GM21723 (cell line): ENCODE data around the gene AMMECR1.
"Not testable (repeated sequence)": the region's sequence is repeated elsewhere in the genome, so short reads cannot be mapped to it uniquely, and the experiment has no call there.

ENCODE experiments used
- ATAC-seq: cut with Tn5 transposase; IDR thresholded peaks from one replicate; pipeline ENCODE4 v1.9.1; 2021; ENCODE audit warnings: mild to moderate bottlenecking, moderate library complexity; ENCODE audit not compliant: unreplicated experiment

Gene AMMECR1

GRCh38 chrX:110317820-110318663 lies at the start of gene AMMECR1:
AMMECR1 (minus strand) TSS chrX:110318085; CDS start chrX:110318071, 14 bp downstream.
- peak; percentile 77 for ATAC-seq

DNA sequence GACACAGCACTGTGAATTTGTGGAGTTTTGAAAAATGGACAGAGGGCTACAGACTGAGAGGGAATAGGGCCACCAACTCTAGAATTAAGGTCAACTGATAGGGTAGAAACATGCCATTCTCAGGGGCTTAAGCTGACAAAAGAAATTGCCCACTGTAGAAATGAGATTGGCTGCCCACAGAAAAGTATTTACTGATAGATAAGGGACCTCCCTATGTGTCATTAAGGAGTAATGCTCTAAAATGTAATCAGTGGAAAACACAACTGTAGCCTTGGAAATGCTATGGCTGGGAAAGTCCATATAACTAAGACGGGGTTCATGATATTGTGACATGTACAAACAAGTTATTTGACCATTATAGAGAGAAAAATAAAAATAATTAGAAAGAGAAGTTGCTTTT lies 45.4 kb upstream of the AMMECR1 start:
- ATAC-seq: no peak

- ATAC-seq: no peak
Observed at GRCh38 chrX:110359273-110359672, 41.4 kb upstream of the AMMECR1 start.

DNA sequence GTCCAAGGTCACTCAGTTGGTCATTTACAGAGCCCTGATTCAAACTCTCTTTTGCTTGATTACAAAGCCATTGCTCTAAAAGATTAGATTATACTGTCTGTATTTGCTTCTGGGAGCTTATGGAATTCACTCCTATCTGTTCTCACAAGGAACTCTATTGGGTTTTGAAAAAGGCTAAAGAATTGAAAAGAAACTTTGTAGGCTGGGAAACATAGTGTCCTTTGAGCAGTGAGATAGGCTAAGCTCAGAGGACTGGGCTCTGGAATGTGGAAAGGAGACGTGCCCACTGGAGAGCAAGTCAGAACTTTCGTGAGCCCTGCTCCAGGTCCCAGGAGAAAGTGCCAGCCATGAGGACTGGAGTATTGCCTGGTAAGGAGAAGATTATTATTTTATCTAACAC lies 40.7 kb upstream of the AMMECR1 start, which contains the start of gene RTL9:
TSS of gene RTL9 (plus strand) at position 301 of the 400 bp plus-strand sequence. CDS start 91,770 bp downstream, outside the sequence.
- no peak for ATAC-seq

GRCh38 chrX:110346681-110347080 lies 28.8 kb upstream of the AMMECR1 start:
- no peak for ATAC-seq

GRCh38 chrX:110341189-110342035 lies 23.5 kb upstream of the AMMECR1 start:
- ATAC-seq: peak; percentile 81

DNA sequence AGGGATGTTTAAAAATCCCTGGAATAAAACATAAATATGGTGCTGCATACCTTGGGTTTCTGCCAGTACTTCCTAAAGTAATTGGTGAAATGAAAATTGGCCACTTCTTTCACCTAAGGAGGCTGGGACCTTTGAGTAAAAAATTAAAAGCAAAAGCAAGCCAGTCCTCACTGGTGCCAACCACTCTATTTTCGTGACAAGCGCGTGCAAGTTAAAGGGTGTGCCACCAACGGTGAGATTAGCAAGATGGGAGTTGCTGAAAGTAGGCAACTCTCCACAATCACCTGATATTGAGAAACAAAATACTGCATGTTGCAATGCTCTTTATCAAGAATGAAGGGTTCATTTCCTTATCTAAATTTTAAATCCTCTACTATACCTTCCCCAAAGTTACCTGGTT lies 21.1 kb upstream of the AMMECR1 start:
- ATAC-seq: no peak

DNA sequence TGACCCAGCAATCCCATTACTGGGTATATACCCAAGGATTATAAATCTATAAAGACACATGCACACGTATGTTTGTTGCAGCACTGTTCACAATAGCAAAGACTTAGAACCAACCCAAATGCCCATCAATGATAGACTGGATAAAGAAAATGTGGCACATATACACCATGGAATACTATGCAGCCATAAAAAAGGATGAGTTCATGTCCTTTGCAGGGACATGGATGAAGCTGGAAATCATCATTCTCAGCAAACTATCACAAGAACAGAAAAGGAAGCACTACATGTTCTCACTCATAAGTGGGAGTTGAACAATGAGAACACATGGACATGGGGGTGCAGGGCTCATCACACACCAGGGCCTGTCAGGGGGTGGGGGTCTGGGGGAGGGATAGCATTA lies 15.6 kb upstream of the AMMECR1 start:
- ATAC-seq: not testable (repeated sequence)

- no peak for ATAC-seq
Observed at GRCh38 chrX:110331444-110332030, 13.7 kb upstream of the AMMECR1 start.

DNA sequence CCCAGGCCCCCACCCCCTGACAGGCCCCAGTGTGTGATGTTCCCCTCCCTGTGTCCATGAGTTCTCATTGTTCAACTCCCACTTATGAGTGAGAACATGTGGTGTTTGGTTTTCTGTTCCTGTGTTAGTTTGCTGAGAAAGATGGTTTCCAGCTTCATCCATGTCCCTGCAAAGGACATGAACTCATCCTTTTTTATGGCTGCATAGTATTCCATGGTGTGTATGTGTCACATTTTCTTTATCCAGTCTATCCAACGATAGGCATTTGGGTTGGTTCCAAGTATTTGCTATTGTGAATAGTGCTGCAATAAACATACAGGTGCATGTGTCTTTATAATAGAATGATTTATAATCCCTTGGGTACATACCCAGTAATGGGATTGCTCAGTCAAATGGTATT lies 10.7 kb upstream of the AMMECR1 start:
- ATAC-seq: not testable (repeated sequence)

- ATAC-seq: no peak
Observed at GRCh38 chrX:110327336-110327735, 9.5 kb upstream of the AMMECR1 start.

GRCh38 chrX:110326712-110327111 lies 8.8 kb upstream of the AMMECR1 start:
- ATAC-seq: no peak

DNA sequence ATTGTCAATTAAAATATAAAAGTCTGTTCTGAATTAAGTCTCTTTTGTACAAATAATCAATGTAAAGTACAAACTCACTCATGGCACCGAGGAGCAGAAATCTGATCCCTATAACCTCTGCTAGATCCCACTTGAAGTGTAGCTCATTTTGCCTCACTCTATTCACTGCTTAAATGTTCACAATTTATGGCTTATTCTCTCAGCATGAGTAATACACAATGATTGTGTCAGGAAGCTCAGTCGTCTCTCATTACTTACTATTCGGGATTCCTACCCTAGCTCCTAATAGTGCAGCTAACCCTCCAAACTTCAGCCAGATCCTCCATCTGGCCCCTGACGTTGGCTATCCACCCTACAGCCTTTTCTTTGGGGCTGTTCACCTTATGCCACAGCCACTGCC lies 4.7 kb upstream of the AMMECR1 start:
- no peak for ATAC-seq

DNA sequence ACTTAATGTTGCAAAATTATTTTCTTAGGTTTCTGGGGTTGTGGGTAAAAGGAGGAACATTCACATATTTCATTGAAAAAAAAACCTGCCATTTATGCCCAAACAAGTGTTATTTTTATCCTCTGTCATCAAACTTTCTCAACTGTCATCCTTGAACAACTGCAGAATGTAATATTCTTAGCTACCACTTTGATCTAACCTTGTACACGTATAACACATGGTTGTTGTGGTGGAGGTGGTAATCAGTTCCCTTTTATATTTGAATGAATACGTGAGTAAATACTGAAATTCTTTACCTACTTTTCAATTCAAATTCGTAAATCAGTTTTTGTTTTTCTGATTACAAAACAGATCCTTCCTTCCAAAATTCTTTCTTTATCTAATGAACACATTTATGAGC lies 3.8 kb upstream of the AMMECR1 start:
- ATAC-seq: no peak

GRCh38 chrX:110321081-110321480 lies 3.2 kb upstream of the AMMECR1 start:
- no peak for ATAC-seq

DNA sequence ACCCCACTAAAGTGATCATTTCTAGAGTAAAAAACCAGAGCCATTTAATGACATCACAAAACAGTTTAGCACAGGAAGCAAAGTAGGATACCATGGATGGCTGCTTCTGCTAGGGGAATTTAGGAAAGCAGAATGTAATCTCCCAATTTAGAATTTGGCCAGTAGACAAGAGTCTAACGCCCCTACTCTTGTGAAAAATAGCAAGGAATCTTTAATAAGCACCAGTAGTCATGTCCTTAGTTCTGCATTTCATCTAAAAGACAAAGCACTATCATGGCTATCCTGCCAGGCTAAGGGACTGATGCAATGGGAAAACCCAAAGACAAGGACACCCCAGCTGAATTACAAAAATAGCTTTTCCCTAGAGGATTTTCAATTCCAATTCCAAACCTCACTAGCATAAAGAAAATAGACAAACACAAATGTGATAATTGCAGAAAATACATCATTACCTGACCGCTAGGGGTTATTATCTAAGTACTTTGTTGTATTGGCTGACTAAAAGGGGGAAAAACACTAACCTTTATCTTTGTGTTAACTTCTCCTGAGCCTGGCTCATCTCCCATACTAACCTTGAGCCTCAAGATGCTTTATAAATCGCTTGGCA lies 2.6 kb upstream of the AMMECR1 start:
- no peak for ATAC-seq

GRCh38 chrX:110318664-110318968 lies 731 bp upstream of the AMMECR1 start:
- peak; percentile 21 for ATAC-seq

- ATAC-seq: peak; percentile 25
Observed at GRCh38 chrX:110317061-110317819, 645 bp downstream of the AMMECR1 start.

DNA sequence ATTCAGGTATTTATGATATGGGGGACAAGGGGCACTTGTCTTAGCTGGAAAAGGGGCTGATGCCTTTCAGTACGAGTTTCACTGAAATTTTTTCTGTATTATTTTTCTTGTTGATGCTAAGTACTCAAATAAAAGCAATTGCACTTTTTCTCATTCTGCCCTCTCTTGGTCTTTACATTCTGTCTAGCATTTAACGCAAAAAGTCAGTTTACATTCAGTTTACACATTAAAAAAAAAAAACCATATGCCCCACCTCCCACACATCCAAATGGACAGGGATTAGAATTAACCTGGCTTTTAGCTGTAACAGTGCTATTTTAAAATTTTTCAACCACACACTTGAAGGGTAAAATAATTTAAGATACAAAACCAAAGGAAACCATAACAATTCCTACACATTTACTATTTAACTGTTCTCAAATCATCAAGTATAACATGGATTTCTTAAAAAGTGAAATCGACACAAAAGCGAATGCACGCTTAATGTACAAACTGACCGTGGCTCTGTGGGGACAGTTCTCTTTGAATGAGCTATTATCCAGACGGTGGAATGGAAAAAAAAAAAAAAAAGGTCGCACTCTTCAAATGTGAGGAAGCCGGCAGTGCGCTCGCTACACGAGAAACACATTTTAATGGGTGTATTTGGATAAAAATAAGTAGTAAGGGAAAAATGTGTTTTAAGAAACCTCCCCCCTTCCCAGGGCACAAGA lies 1.4 kb downstream of the AMMECR1 start:
- no peak for ATAC-seq

DNA sequence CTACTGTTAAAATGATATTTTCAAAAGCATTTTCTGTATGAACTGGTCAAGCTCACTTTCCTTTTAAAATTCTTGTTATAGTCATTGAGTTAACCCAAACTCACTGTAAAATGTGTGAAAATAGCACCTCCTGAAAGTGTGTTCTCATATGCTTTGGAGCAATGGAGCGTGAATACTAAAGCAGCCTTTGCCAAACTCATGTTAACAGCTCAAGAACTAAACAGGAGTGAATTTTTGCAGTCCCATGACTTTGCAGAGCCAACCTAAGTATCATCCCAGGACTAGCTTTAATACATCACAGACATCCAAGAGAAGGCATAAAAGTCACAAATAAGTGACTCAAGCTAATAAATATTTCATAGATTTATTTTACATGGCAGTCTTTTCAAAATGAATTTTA lies 2.3 kb downstream of the AMMECR1 start:
- ATAC-seq: peak; percentile 30
